ENCODE measurements around the gene RXFP1.

The RXFP1 gene

GRCh38 chr4:158560284-158560683 lies 38.6 kb downstream of the RXFP1 start:
- H3K4me3 ChIP-seq (ENCODE audit: low read length, poor library complexity, severe bottlenecking): no peak overlapping the region

GRCh38 chr4:158566860-158567259 lies 45.2 kb downstream of the RXFP1 start:
- Histone ChIP-seq H3F3A (ENCODE audit: low read depth) (no peaks in the 10 kb centered on the region), H3K9me3 (ENCODE audit: insufficient read depth, low read depth, low read length) (no peaks in the 10 kb centered on the region), H3K9me2 (replicated peaks; ENCODE audit: low read depth, low read length) (no peaks in the 10 kb centered on the region), H3K79me2 (ENCODE audit: insufficient read depth, low read length) (no peaks in the 10 kb centered on the region), H3K9ac (ENCODE audit: low read depth, low read length, poor library complexity, severe bottlenecking) (no peak overlapping the region), H4K20me1 (ENCODE audit: insufficient read depth, low read length, poor library complexity, severe bottlenecking) (no peaks in the 10 kb centered on the region), H3K4me3 (ENCODE audit: low read length, poor library complexity, severe bottlenecking) (no peak overlapping the region), H2AFZ (ENCODE audit: low read length) (no peak overlapping the region), H3K27me3 (ENCODE audit: insufficient read depth, low read length, poor library complexity, severe bottlenecking) (no peaks in the 10 kb centered on the region), H3K4me1 (ENCODE audit: insufficient read depth, low read length, poor library complexity, severe bottlenecking) (no peaks in the 10 kb centered on the region), H3K36me3 (ENCODE audit: insufficient read depth, low read length) (no peaks in the 10 kb centered on the region), H3K4me2 (ENCODE audit: low read depth, low read length, poor library complexity, severe bottlenecking) (no peak overlapping the region)
- TF ChIP-seq CTCF (conservative IDR thresholded peaks at IDR 0.05; ENCODE audit: low read length): no peak
- no peak for TF ChIP-seq EZH2phosphoT487 (IDR thresholded peaks at IDR 0.05; ENCODE audit: borderline replicate concordance)

More at GRCh38 chr4:158560284-158560683, 38.6 kb downstream of the RXFP1 start:
- H3K79me2 ChIP-seq (ENCODE audit: insufficient read depth, low read length): no peaks in the 10 kb centered on the region
- TF ChIP-seq EZH2phosphoT487 (IDR thresholded peaks at IDR 0.05; ENCODE audit: borderline replicate concordance): no peak
- no peak for TF ChIP-seq CTCF (conservative IDR thresholded peaks at IDR 0.05; ENCODE audit: low read length)
- H3K4me2 ChIP-seq (ENCODE audit: low read depth, low read length, poor library complexity, severe bottlenecking): no peak overlapping the region
- no peaks in the 10 kb centered on the region for H4K20me1 ChIP-seq (ENCODE audit: insufficient read depth, low read length, poor library complexity, severe bottlenecking)
- H3F3A ChIP-seq (ENCODE audit: low read depth): no peaks in the 10 kb centered on the region
- H3K4me1 ChIP-seq (ENCODE audit: insufficient read depth, low read length, poor library complexity, severe bottlenecking): no peaks in the 10 kb centered on the region
- H3K9me2 ChIP-seq (replicated peaks; ENCODE audit: low read depth, low read length): no peaks in the 10 kb centered on the region
- no peak overlapping the region for H2AFZ ChIP-seq (ENCODE audit: low read length)
- no peaks in the 10 kb centered on the region for H3K36me3 ChIP-seq (ENCODE audit: insufficient read depth, low read length)
- H3K9ac ChIP-seq (ENCODE audit: low read depth, low read length, poor library complexity, severe bottlenecking): no peak overlapping the region
- no peaks in the 10 kb centered on the region for H3K27me3 ChIP-seq (ENCODE audit: insufficient read depth, low read length, poor library complexity, severe bottlenecking)
- no peaks in the 10 kb centered on the region for H3K9me3 ChIP-seq (ENCODE audit: insufficient read depth, low read depth, low read length)

GRCh38 chr4:158571736-158572135 lies 50.1 kb downstream of the RXFP1 start:
- no peaks in the 10 kb centered on the region for H3K27me3 ChIP-seq (ENCODE audit: insufficient read depth, low read length, poor library complexity, severe bottlenecking)
- H3K9ac ChIP-seq (ENCODE audit: low read depth, low read length, poor library complexity, severe bottlenecking): no peak overlapping the region
- H3K4me3 ChIP-seq (ENCODE audit: low read length, poor library complexity, severe bottlenecking): no peak overlapping the region
- H3K9me3 ChIP-seq (ENCODE audit: insufficient read depth, low read depth, low read length): no peaks in the 10 kb centered on the region
- H4K20me1 ChIP-seq (ENCODE audit: insufficient read depth, low read length, poor library complexity, severe bottlenecking): no peaks in the 10 kb centered on the region
- no peaks in the 10 kb centered on the region for H3F3A ChIP-seq (ENCODE audit: low read depth)
- H3K9me2 ChIP-seq (replicated peaks; ENCODE audit: low read depth, low read length): no peaks in the 10 kb centered on the region
- H3K4me2 ChIP-seq (ENCODE audit: low read depth, low read length, poor library complexity, severe bottlenecking): no peak overlapping the region
- H2AFZ ChIP-seq (ENCODE audit: low read length): no peak overlapping the region
- no peaks in the 10 kb centered on the region for H3K36me3 ChIP-seq (ENCODE audit: insufficient read depth, low read length)
- H3K79me2 ChIP-seq (ENCODE audit: insufficient read depth, low read length): no peaks in the 10 kb centered on the region
- no peaks in the 10 kb centered on the region for H3K4me1 ChIP-seq (ENCODE audit: insufficient read depth, low read length, poor library complexity, severe bottlenecking)
- TF ChIP-seq EZH2phosphoT487 (IDR thresholded peaks at IDR 0.05; ENCODE audit: borderline replicate concordance): no peak
- no peak for TF ChIP-seq CTCF (conservative IDR thresholded peaks at IDR 0.05; ENCODE audit: low read length)

Measured in Loucy (cell line).